HG02870 (cell line): ENCODE data around the gene KCTD11.

Experiments
- ATAC-seq: cut with Tn5 transposase; IDR thresholded peaks from one replicate; pipeline ENCODE4 v1.9.1; 2021; ENCODE audit warnings: mild to moderate bottlenecking, moderate library complexity; ENCODE audit not compliant: unreplicated experiment

The KCTD11 gene

GRCh38 chr17:7369825-7370224, 17.9 kb downstream of the KCTD11 start:
- ATAC-seq: no peak

GRCh38 chr17:7370853-7371252, 18.9 kb downstream of the KCTD11 start:
- ATAC-seq: no peak

GRCh38 chr17:7374353-7374752, 22.4 kb downstream of the KCTD11 start:
- no peak for ATAC-seq

GRCh38 chr17:7379134-7379533, 27.2 kb downstream of the KCTD11 start:
- ATAC-seq: no peak

GRCh38 chr17:7380321-7380720, 28.4 kb downstream of the KCTD11 start:
- no peak for ATAC-seq

GRCh38 chr17:7380855-7381683, 29.1 kb downstream of the KCTD11 start, which contains the start of gene TNK1:
Gene TNK1, plus strand, starts transcription at chr17:7381089. Its CDS starts 1,838 bp downstream, at chr17:7382927.
- ATAC-seq: no peak

GRCh38 chr17:7382901-7383300, 30.9 kb downstream of the KCTD11 start:
- ATAC-seq: no peak

- ATAC-seq: no peak
Measured at GRCh38 chr17:7383371-7383741, 31.4 kb downstream of the KCTD11 start.

- no peak for ATAC-seq
Measured at GRCh38 chr17:7383742-7384488, 32.0 kb downstream of the KCTD11 start.

- ATAC-seq: no peak
Measured at GRCh38 chr17:7384489-7385081, 32.6 kb downstream of the KCTD11 start.

- no peak for ATAC-seq
Measured at GRCh38 chr17:7388856-7389255, 36.9 kb downstream of the KCTD11 start.

GRCh38 chr17:7389924-7390910, 38.3 kb downstream of the KCTD11 start:
- no peak for ATAC-seq

GRCh38 chr17:7391307-7391706, 39.3 kb downstream of the KCTD11 start:
- ATAC-seq: no peak

GRCh38 chr17:7392696-7393612, 41.0 kb downstream of the KCTD11 start:
- no peak for ATAC-seq

- peak; percentile 34 for ATAC-seq
Measured at GRCh38 chr17:7393613-7394451, 41.9 kb downstream of the KCTD11 start.

- peak; percentile 71 for ATAC-seq
Measured at GRCh38 chr17:7394452-7395191, 42.7 kb downstream of the KCTD11 start, which contains the start of gene PLSCR3. Gene PLSCR3, minus strand, starts transcription at chr17:7394525. Its CDS starts 415 bp downstream, at chr17:7394110.

GRCh38 chr17:7396147-7396546, 44.2 kb downstream of the KCTD11 start:
- no peak for ATAC-seq

GRCh38 chr17:7398612-7399011, 46.6 kb downstream of the KCTD11 start:
- ATAC-seq: no peak
